Right hindlimb (tissue), 1 donor: ENCODE results near the gene SRP54.
"Not testable (repeated sequence)": the region's sequence is repeated elsewhere in the genome, so short reads cannot be mapped to it uniquely, and the experiment has no call there.

ENCODE experiments used
- DNase-seq: peaks from one replicate; pipeline ENCODE4 v3.0.0-alpha.2; 2018

The SRP54 gene

DNA sequence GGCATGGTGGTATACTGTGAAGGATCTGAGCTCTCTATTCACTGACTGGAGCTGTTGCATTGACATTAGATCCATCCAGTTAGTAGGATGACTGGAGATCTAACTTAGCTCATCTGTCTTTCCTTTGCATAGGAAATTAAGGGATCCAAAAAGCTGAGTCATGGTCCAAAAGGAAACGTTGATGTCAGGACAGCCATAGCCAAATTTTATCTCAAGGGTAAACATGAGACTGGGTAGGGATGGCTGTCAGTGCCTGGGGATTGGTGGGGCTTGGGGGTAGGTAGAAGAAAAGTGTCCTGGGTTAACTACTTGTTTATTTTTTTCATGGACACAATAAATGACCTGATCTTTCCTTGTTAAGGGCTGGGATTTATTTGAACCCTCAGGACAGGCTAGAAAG lies 67.9 kb downstream of the SRP54 start:
- no peak for DNase-seq

DNA sequence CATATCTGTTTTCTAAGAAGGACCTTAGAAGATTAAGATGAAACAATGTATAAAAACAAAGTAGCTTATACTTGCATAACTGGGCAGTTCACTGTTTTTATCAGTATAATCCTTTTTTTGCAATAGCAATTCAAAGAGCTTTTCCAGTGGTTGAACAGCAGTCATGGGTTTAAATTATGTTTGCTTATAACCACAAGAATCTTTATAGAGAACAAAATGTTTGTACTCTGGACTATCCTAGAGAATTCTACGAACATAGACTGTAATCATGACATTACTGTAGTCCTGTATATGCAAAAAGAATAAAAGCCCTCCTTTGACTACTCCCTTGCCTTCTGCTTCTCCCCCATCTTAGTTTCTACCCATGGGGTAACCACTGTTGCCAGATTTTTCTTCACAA lies 69.0 kb downstream of the SRP54 start:
- DNase-seq, result no peak

DNA sequence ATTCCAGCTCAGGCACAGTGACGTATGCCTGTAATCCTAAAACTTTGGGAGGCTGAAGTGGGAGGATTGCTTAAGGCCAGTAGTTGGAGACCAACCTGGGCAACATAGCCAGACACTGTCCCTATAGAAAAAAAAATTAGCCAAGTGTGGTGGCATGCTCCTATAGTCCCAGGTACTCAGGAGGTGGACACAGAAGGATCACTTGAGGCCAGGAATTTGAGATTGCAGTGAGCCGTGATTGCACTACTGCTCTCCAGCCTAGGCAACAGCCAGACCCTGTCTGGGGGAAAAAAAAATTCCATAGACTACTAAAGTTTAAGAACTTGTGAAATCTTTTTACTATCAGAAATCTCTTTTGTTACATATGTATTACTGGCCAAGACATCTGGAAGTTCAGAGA lies 69.8 kb downstream of the SRP54 start:
- DNase-seq, result no peak

DNA sequence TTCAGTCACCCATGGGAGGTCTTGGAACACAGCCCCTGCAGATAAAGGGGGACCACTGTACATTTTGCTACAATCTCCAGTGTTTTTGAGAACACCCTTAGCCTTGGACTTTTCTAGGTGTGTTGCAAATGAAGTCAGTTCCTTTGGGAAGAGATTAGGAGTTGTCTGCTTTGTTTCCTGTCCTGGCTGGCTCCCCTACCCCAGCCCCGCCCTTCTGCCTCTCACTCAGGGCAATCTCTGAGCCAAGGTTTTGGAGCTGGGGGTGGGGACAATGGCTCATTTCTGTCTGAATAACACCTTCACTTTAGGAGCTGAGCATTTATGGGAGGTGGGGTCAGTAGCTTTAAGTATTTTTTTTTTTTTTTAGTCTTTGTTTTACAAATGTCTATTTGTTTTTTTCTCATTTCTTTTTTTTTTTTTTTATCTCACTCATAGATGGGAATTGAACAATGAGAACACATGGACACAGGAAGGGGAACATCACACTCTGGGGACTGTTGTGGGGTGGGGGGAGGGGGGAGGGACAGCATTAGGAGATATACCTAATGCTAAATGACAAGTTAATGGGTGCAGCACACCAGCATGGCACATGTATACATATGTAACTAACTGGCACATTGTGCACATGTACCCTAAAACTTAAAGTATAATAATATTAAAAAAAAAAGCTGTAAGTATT lies 78.5 kb downstream of the SRP54 start:
- DNase-seq, result not testable (repeated sequence)

DNA sequence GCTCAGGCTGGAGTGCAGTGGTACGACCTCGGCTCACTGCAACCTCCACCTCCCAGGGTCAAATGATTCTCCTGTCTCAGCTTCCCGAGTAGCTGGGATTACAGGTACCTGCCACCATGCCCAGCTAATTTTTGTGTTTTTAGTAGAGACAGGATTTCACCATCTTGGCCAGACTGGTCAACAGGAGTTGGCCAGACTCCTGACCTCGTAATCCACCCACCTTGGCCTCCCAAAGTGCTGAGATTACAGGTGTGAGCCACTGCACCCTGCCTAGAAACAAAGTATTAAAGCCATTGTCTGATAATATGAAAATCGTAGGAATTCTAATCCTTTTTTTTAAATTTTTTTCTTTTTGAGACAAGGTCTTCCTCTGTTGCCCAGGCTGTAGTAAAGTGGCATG lies 82.9 kb downstream of the SRP54 start:
- DNase-seq, result not testable (repeated sequence)

DNA sequence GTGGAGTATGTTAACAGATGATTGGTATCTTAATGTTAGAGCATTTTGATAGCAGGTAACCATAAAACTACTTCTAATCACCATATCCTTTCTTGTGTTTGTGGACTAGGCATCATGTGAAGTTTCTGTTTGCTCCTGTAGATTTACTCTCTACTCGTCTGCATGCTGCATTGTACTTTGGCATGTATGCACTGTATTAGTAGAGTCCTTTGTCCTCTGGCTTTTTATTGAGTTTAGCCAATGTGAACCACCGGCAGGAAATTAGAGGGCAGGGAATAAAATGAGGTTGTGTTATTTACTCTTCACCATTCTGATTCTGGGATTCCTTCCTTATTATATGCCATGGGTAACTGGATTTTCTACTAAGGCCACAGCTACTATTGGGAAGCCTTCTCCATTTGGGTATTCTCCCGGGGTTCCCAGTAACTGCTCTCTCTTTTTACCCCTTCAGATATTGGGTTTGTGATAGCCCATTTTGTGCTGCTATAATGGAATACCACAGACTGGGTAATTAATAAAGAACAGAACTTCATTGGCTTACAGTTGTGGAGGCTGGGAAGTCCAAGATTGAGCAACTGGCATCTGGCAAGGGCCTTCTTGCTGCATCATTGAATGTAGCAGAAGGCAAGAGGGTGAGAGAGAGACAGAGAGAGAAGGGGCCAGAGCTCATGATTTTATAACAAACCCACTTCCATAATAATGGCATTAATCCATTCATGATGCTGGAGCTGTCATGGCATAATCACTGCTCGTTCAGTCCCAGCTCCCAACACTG lies 85.6 kb downstream of the SRP54 start:
- DNase-seq, result no peak

DNA sequence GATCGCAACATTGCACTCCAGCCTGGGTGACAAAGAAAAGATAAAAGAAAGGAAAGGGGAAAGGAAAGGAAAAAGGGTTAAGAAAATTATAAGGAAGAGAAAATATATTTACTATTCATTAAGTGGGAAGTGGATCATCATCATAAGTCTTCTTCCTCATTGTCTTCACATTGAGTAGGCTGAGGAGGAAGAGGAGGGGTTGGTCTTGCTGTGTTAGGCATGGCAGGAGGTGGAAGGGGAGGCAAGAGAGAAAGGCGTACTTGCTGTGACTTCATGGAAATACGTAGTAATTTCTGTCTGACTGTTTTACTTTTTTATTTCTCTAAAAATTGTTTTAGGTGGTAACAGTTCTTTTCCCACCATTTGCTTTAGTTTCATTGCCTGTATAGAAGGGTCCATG lies 89.4 kb downstream of the SRP54 start:
- no peak for DNase-seq

DNA sequence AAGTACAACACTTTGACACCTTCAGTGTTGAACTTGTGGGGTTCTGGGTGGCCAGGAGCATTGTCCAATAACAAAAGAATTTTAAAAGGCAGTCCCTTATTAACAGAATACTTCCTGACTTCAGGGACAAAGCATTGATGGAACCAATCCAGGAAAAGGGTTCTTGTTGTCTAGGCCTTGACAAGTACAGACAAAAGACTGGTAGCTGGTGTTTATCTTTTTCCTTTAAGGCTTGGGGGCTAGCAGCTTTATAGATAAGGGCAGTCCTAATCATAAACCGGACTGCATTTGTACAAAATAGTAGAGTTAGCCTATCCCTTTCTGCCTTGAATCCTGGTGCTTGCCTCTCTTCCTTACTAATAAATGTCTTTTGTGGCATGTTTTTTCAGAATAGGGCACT lies 90.7 kb downstream of the SRP54 start:
- DNase-seq, result no peak

DNA sequence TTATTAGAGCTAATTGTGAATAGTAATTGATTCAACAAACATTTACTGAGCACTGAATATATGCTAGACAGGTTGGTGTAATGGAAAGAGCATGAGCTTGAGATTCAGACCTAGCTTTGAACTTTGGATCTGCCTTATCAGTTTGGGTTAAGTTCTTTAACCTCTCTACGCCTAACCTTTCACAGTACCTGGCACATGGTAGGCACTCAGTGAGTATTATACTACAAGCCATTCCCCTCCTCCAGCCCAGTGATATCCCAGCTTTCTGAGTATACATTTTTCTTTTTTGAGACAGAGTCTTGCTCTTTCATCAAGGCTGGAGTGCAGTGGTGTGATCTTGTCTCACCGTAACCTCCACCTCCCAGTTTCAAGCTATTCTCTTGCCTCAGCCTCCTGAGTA lies 95.3 kb downstream of the SRP54 start:
- DNase-seq, result no peak
